CD14-positive monocyte (primary cell): ENCODE data around the gene DHTKD1. TPM values are rescaled to one million over a fixed set of nuclear protein-coding genes. Genes with fewer than 3 reads are reported as not detected.

Experiments used
- DNase-seq, 3 donors: peaks; one replicate each; pipeline ENCODE4 v3.0.0-alpha.2; 2011 to 2022
- H2AFZ ChIP-seq: 2 replicates; pipeline ENCODE4 v1.6.0; 2012; ENCODE audit warnings: mild to moderate bottlenecking, low read depth, low read length, inconsistent platforms; ENCODE audit not compliant: insufficient read depth, poor library complexity, severe bottlenecking
- H3K27ac ChIP-seq, 2 donors: 1 replicate in 1 of 2; 2 replicates in 1 of 2; pipeline ENCODE4 v1.5.1; 2012 to 2013; ENCODE audit warnings: low read length in 2 of 2, control low read depth in 1 of 2, inconsistent platforms in 1 of 2, low read depth in 1 of 2, mild to moderate bottlenecking in 1 of 2
- H3K27me3 ChIP-seq, 2 donors: one replicate each; pipeline versions ENCODE4 v1.6.0 to v1.6.1; 2011 to 2013; ENCODE audit warnings: low read length in 2 of 2; ENCODE audit not compliant: control insufficient read depth in 2 of 2, insufficient read depth in 2 of 2
- H3K36me3 ChIP-seq, 2 donors: replicated peaks in 1 of 2; 1 replicate in 1 of 2; 2 replicates in 1 of 2; pipeline versions ENCODE4 v1.5.1 to v1.6.1; 2012 to 2013; ENCODE audit warnings: low read length in 2 of 2, control low read depth in 1 of 2, inconsistent platforms in 1 of 2, mild to moderate bottlenecking in 1 of 2; ENCODE audit not compliant: insufficient read depth in 2 of 2, control insufficient read depth in 1 of 2
- H3K4me1 ChIP-seq, 2 donors: 1 replicate in 1 of 2; 2 replicates in 1 of 2; pipeline versions ENCODE4 v1.5.1 to v1.6.1; 2012 to 2013; ENCODE audit warnings: low read length in 2 of 2, control low read depth in 1 of 2, inconsistent platforms in 1 of 2, mild to moderate bottlenecking in 1 of 2, moderate library complexity in 1 of 2; ENCODE audit not compliant: insufficient read depth in 2 of 2, control insufficient read depth in 1 of 2
- H3K4me2 ChIP-seq: replicated peaks from 2 replicates; pipeline ENCODE3; 2012; ENCODE audit warnings: low read length, moderate library complexity, mild to moderate bottlenecking; ENCODE audit not compliant: poor library complexity, severe bottlenecking; ENCODE audit errors: extremely low read depth
- H3K4me3 ChIP-seq, 3 experiments: fragments of 200-600 bp in 1 of 3; sonication (generic) in 1 of 3; replicated peaks in 1 of 3; 1 replicate in 2 of 3; 2 replicates in 1 of 3; pipeline ENCODE4 v1.5.1; 2011 to 2013; ENCODE audit warnings: low read length in 3 of 3, mild to moderate bottlenecking in 3 of 3, control low read depth in 2 of 3, low read depth in 2 of 3, inconsistent platforms in 1 of 3, moderate library complexity in 1 of 3
- H3K79me2 ChIP-seq: 2 replicates; pipeline ENCODE4 v1.6.0; 2012; ENCODE audit warnings: mild to moderate bottlenecking, control low read depth, inconsistent platforms, low read length, moderate library complexity; ENCODE audit not compliant: insufficient read depth
- H3K9ac ChIP-seq: 2 replicates; pipeline ENCODE4 v1.6.0; 2017; ENCODE audit warnings: low read length, mild to moderate bottlenecking; ENCODE audit not compliant: insufficient read depth, poor library complexity, severe bottlenecking
- H3K9me3 ChIP-seq, 2 donors: replicated peaks in 1 of 2; 1 replicate in 1 of 2; 2 replicates in 1 of 2; pipeline versions ENCODE4 v1.5.1 to v1.6.1; 2012 to 2013; ENCODE audit warnings: low read length in 2 of 2, control low read depth in 1 of 2; ENCODE audit not compliant: control insufficient read depth in 1 of 2, insufficient read depth in 1 of 2
- H4K20me1 ChIP-seq: 2 replicates; pipeline ENCODE4 v1.6.0; 2012; ENCODE audit warnings: mild to moderate bottlenecking, low read length, control low read depth, moderate library complexity; ENCODE audit not compliant: insufficient read depth
- H3K27ac Mint-ChIP-seq, 7 donors: one replicate each; pipeline ENCODE4 v1.8.0; 2020; ENCODE audit warnings: mild to moderate bottlenecking in 7 of 7, mixed read lengths in 7 of 7, moderate library complexity in 6 of 7, inconsistent platforms in 2 of 7
- H3K27me3 Mint-ChIP-seq, 3 donors: one replicate each; pipeline ENCODE4 v1.8.0; 2021 to 2022; ENCODE audit warnings: low read depth in 3 of 3, mild to moderate bottlenecking in 3 of 3, mixed read lengths in 3 of 3, moderate library complexity in 3 of 3, inconsistent platforms in 1 of 3
- H3K36me3 Mint-ChIP-seq, 2 donors: one replicate each; pipeline ENCODE4 v1.8.0; 2020; ENCODE audit warnings: mixed read lengths in 2 of 2, inconsistent platforms in 1 of 2, mild to moderate bottlenecking in 1 of 2
- H3K4me1 Mint-ChIP-seq: one replicate; pipeline ENCODE4 v1.8.0; 2020; ENCODE audit warnings: mild to moderate bottlenecking, mixed read lengths
- H3K4me3 Mint-ChIP-seq, 2 donors: one replicate each; pipeline ENCODE4 v1.8.0; 2020; ENCODE audit warnings: mild to moderate bottlenecking in 2 of 2, mixed read lengths in 2 of 2, moderate library complexity in 1 of 2
- H3K9me3 Mint-ChIP-seq, 7 donors: one replicate each; pipeline ENCODE4 v1.8.0; 2020 to 2022; ENCODE audit warnings: mixed read lengths in 7 of 7, mild to moderate bottlenecking in 6 of 7, moderate library complexity in 6 of 7, inconsistent platforms in 2 of 7
- CTCF ChIP-seq: fragments of 200-600 bp; IDR thresholded peaks from one replicate; pipeline ENCODE4 v1.8.0; 2022; ENCODE audit warnings: antibody characterized with exemption, mild to moderate bottlenecking
- WGBS: methylation state at CpG from one replicate; pipeline ENCODE4 v1.1.5; 2013; ENCODE audit warnings: missing lambda C conversion rate; ENCODE audit not compliant: insufficient coverage; 5-methylcytosine and 5-hydroxymethylcytosine counted together
- intact Hi-C, 2 donors: fragments of 100-400 bp; cut with micrococcal nuclease; formaldehyde crosslinking; loops; one replicate each; pipeline versions ENCODE4 v1.15.0 to v1.15.1; 2023
- polyA plus RNA-seq, 3 donors: library from polyadenylated mRNA; depleted of rRNA in 1 of 3; unstranded in 2 of 3; stranded (reverse) in 1 of 3; fragments of 300-500 nt in 2 of 3; fragments of >200 nt in 1 of 3; fragmentation: Illumina TruSeq in 2 of 3; gene quantifications; 1 replicate in 2 of 3; 2 replicates in 1 of 3; pipeline ENCODE4 v1.2.3, GENCODE V29; 2012 to 2021

The DHTKD1 gene
- polyA plus RNA-seq, 3 donors = 7.0 to 12.1 (median 11.2) TPM

- Mint-ChIP-seq H3K9me3 (peaks cover 0 to 3% (median 0%) of the 10 kb centered on the region in 7 donors), H3K27me3 (no peaks in the 10 kb centered on the region), H3K36me3 (peaks cover 2 to 5% of the 10 kb centered on the region in 2 donors), H3K4me1 (peaks cover 35% of the 10 kb centered on the region), H3K27ac (peak overlapping the region in 6 of 7 donors; percentile 80 to 100 (median 100)), H3K4me3 (peak overlapping the region; percentile 90 to 93)
- no peaks in the 10 kb centered on the region for H3K27me3 ChIP-seq
- no peaks in the 10 kb centered on the region for H3K36me3 ChIP-seq
- H2AFZ ChIP-seq = peak overlapping the region; percentile 96
- H3K9ac ChIP-seq = peak overlapping the region; percentile 90
- H3K27ac ChIP-seq = peak overlapping the region; percentile 95 to 98
- H3K4me1 ChIP-seq = peaks cover 19 to 26% of the 10 kb centered on the region in 2 donors
- WGBS = 2% methylated on average over 27 of the region's 31 CpGs
- H3K9me3 ChIP-seq = no peaks in the 10 kb centered on the region
- peaks cover 37% of the 10 kb centered on the region for H4K20me1 ChIP-seq
- peaks cover 53% of the 10 kb centered on the region for H3K79me2 ChIP-seq
- TF ChIP-seq CTCF = no peak
- DNase-seq = no peak
- intact Hi-C loops = loop anchor here (2.0 to 10.0 kb wide), 4 partner anchors 26 to 155 kb away; partner anchors contain the start of genes CDC123 (in 2 of the 2), NUDT5 (in 2 of the 2), DHTKD1 (in 1 of the 2) and SEC61A2 (in 1 of the 2)
- peak overlapping the region; percentile 89 for H3K4me2 ChIP-seq
- peak overlapping the region; percentile 76 to 100 (median 99) for H3K4me3 ChIP-seq
Observed at GRCh38 chr10:12042409-12042796, 26.4 kb upstream of the DHTKD1 start.

GRCh38 chr10:12042797-12043651, 25.7 kb upstream of the DHTKD1 start, which contains the start of gene UPF2:
TSS of gene UPF2 (minus strand) at chr10:12042809. CDS start at chr10:12035423, 7,386 bp downstream.
- peaks cover 47% of the 10 kb centered on the region for H3K79me2 ChIP-seq
- intact Hi-C loops = loop anchor here (1.0 to 10.0 kb wide), 5 partner anchors 25 to 154 kb away; partner anchors contain the start of genes CDC123 (in 2 of the 2), DHTKD1 (in 2 of the 2), NUDT5 (in 2 of the 2) and SEC61A2 (in 1 of the 2)
- DNase-seq = peak; percentile 96 to 98 (median 98)
- no peaks in the 10 kb centered on the region for H3K27me3 Mint-ChIP-seq
- H3K4me3 Mint-ChIP-seq = peak within 1 kb of the TSS; percentile 90 to 93
- no peak for TF ChIP-seq CTCF
- peaks cover 32% of the 10 kb centered on the region for H3K4me1 Mint-ChIP-seq
- H3K4me3 ChIP-seq = peak within 1 kb of the TSS; percentile 76 to 100 (median 99)
- no peaks in the 10 kb centered on the region for H3K9me3 ChIP-seq
- H3K36me3 Mint-ChIP-seq = peaks cover 2 to 4% of the 10 kb centered on the region in 2 donors
- peaks cover 19 to 26% of the 10 kb centered on the region in 2 donors for H3K4me1 ChIP-seq
- no peaks in the 10 kb centered on the region for H3K27me3 ChIP-seq
- H2AFZ ChIP-seq = peak within 1 kb of the TSS; percentile 96
- peak within 1 kb of the TSS; percentile 89 for H3K4me2 ChIP-seq
- H3K27ac Mint-ChIP-seq = peak within 1 kb of the TSS; percentile 98 to 100 (median 100)
- H3K9me3 Mint-ChIP-seq = peaks cover 0 to 3% (median 0%) of the 10 kb centered on the region in 7 donors
- 4% methylated on average over 47 of the region's 56 CpGs for whole genome bisulfite sequencing
- H3K27ac ChIP-seq = peak within 1 kb of the TSS; percentile 95 to 98
- H4K20me1 ChIP-seq = peaks cover 31% of the 10 kb centered on the region
- no peaks in the 10 kb centered on the region for H3K36me3 ChIP-seq
- peak within 1 kb of the TSS; percentile 90 for H3K9ac ChIP-seq
